ENCODE results near the gene ADD2.
"Not testable (repeated sequence)": the region's sequence is repeated elsewhere in the genome, so short reads cannot be mapped to it uniquely, and the experiment has no call there.

Gene ADD2

DNA sequence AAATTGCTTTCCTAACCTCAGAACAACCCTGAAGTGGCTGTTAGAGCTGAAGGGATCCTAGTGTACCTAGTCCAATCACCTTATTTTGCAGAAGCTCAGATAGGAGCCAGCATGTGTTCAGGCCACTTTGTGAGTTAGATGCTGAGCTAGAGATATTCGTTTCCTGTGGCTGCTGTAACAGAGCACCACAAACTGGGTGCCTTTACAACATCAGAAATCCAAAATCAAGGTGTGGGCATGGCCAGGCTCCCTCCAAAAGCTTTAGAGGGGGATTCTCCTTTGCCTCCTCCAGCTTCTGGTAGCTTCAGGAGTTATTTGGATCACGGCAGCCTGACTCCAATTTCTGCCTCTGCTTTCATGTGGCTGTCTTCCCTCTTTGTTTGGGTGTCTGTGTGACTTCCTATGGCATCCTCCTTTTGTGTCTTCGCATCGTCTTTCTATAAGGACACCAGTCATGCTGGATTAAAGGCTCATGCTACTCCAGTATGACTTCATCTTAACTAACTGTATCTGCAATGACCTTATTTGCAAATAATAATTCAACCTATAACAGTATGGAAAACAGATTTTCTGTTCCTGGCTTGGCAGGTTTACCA, 128.1 kb downstream of the ADD2 start:
- DNase-seq (ENCODE audit: low spot score), result no peak

DNA sequence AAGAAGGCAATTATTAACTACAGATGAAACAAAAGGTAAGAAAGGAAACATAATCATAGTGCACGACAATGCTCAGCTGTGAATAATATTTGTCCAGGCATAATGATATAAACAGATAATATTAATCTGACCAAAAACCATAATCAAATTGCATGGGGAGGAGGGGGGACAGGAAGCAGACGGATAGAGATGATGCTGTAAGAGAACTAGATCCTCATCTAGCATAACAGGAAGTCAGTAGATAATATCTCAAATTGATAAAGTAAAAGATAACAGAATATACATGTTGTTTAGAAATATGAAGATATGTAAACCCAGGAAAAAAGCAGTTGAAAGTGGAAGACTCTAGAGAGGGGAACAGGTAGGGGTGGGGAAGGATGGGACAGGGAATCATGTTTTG, 129.4 kb downstream of the ADD2 start:
- no peak for DNase-seq (ENCODE audit: low spot score)

DNA sequence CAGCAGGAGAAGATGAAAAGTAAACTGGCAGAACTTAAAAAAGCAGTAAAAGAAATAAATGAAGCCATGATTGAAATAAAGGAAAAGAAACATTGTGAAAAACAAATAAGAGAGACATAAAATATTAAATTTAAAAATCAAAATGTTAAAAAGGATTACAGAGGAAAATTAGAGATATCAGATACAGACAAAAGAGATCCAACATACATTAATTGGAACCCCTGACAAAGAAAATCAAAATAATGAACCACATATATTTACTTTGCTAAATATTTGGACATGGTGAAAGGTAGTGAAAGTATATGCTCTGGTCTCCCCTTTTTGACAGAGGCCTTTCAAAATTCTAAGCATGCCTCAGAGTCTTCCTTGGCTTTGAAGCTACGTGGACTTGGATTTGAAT, 134.5 kb downstream of the ADD2 start:
- DNase-seq (ENCODE audit: low spot score), result no peak

DNA sequence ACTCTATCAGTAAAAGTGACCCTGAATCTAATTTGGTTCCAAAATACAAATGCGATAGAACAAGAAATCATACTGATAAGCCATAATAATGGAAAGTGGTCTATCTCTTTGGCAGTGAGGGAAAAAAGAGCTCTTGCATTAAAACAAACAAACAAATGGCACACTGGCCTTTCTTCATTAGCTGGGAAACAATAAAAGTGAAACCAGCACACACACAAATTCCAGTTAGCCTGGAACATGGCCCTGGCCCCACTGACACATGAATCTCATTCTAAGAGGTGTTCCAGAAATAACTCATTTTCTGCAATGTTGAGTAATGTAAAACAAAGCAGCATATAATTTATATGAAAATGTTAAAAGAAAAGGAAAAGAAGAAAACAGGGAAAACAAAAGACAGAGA, 135.0 kb downstream of the ADD2 start:
- DNase-seq (ENCODE audit: low spot score), result no peak

DNA sequence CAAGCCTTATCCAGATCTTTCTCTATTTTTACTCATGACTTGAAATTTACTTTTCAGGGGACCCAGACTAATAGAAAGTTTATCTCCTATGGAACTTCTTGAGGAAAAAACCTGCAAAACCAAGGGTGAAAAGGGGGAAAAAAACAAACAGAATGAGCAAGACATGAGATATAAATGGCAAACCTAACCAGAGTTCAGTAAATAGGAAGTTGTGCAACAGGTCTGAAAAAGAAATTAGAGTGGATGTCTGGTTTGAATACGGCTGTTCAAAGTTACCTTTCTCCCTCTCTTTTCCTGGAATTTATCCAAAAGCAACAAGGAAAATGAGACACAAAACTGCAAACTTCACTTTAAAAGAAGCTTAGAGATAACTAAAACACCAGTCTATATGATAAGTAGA, 135.6 kb downstream of the ADD2 start:
- no peak for DNase-seq (ENCODE audit: low spot score)

DNA sequence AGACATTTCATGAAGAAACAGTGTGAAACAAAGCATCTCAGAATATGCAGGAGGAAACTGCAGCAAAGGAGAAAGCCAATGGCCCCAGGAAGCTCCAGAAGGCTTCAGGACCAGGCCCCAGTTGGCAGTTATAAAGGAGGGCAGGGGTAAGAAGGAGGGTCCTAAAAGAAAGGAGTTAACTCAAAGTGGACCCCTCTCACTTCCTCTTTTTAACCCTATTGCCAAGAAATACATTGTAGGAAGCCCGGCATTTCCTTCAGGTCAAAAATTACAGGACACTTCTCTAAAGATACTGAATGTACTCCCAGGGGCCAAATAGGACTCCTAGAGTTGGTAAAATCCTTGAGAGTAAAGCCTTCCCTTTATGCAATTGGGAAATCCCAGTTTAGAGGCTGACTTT, 137.2 kb downstream of the ADD2 start:
- DNase-seq (ENCODE audit: low spot score), result no peak

DNA sequence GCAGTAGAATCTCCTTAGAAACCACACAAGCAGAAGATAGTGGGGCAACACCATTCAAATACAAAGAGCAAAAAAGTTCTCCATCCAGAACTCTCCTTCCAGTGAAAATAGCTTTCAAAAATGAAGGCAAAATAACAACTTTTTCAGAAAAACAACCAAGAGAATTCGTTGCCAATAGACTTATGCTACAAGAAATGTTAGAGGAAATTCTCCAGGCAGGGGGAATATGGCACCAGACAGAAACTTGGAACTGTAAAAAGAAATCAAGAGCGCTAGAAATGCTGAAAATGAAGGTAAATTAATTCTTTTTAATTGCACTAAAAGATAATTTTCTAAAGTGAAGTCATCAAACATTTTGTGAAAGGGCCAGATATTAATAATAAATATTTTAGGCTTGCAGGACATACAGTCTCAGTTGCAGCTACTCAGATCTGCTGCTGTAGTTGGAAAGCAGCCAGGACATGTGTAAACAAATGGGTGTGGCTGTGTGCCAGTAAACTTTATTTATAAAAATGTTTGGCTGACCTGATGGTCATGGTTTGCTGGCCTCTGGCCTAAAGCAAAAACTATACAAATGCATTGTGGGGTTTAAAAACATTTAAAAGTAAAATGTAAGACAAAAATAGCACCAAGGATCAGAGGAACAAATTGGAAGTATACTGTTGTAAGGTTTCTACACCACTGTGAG, 140.6 kb downstream of the ADD2 start:
- no peak for DNase-seq (ENCODE audit: low spot score)

DNA sequence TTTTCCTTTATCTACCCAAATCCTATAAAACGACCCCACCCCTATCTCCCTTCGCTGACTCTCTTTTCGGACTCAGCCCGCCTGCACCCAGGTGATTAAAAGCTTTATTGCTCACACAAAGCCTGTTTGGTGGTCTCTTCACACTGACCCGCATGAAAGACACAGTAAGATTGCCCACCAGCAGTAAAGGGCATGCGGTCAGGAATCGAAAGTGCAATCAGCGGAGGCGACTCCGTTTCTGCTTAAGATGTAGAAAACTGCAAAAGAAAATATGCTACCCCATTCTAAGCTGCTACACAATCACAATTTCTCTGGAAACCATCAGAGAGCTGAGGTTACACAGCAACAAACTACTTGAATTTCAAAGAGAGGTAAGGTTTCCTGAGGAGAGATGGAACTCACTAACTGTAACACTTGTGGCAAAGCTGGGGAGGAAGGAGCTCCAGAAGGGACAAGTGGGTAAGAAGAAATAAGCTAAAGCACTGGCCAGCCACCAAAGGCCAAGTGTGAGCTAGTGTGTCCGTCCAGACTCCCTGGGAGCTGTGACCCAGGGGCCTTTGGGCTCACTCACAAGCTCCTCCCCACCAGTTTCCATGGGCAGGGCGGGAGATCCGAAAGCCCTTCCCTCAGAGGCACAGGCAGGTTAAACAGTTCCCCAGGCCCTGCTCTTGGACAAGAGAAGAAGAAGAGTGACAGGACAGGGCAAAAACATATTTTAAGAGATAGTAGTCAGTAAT, 141.6 kb downstream of the ADD2 start:
- no peak for DNase-seq (ENCODE audit: low spot score)

DNA sequence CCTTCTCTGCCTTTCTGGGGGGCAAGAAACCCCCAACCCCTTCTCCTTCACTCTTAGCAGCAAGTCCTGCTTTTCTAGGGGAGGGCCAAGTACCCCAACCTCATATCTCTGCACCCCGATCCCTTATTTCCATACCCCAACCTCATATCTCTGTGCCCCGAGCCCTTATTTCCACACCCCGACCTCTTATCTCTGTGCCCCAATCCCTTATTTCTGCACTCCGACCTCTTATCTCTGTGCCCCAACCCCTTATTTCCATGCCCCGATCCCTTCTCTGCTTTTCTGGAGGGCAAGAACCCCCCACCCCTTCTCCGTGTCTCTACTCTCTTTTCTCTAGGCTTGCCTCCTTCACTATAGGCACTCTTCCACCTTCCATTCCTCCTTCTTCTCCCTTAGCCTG, 146.5 kb downstream of the ADD2 start:
- not testable (repeated sequence) for DNase-seq (ENCODE audit: low spot score)

DNA sequence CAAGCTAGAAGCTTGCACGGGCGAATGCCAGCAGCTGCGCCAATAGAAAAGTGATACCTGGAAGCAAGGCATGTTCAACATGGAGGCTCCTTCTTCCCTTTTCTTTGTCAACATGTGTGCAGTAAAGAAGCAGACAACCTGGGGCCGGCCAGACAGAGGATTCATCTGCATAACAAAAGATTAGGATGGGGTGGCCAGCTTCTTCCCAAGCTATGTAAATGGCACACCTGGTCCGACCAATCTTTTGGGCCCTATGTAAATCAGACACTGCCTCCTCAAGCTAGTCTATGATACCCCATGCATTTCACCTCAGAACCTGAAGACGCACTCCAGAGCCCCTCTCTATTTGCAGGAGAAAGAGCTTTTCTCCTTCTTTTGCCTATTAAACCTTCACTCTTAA, 148.0 kb downstream of the ADD2 start:
- no peak for DNase-seq (ENCODE audit: low spot score)

DNA sequence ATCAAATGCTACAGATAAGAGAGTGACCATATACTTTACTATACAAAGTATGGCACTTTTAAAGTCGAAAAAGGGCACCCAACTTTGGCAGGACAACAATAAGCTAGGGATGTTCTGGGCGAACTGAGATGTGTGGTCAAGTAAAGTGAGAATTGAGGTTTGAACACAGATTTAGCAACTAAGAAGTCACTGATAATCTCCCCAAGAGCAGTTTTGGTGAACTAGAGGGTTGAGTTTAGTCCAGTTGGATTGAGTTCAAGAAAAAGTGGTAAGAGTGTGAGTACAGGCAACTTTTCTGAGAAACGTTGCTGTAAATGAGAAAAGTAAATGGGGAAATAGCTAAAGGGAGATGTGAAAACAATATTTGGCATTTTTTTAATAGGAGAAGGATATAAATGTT, 148.8 kb downstream of the ADD2 start:
- DNase-seq (ENCODE audit: low spot score), result no peak

DNA sequence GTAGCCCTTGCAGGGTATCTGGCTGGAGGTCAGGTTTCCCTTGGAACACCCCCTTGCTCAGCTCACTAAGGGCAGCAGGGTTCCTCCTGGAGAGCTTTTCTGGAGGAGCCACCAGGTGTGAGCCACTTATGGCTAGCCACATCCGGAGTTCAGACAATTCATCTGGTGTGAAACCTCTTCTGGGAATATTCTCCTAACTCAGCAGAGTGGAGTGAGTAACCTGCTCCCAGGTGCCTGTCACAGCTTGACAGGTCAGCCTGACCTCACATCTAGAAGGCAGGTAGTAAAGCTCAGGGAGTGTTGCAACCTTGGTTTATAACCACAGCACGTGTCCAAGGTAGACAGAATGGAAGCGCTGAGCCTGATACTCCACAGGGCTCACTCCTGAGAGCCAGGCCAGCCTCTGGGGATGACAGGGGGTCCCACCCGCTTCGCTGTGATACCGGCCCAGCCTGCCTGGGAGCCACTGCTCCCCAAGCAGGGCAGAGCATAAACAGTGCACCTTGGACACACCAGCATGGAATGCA, 151.8 kb downstream of the ADD2 start:
- no peak for DNase-seq (ENCODE audit: low spot score)

DNA sequence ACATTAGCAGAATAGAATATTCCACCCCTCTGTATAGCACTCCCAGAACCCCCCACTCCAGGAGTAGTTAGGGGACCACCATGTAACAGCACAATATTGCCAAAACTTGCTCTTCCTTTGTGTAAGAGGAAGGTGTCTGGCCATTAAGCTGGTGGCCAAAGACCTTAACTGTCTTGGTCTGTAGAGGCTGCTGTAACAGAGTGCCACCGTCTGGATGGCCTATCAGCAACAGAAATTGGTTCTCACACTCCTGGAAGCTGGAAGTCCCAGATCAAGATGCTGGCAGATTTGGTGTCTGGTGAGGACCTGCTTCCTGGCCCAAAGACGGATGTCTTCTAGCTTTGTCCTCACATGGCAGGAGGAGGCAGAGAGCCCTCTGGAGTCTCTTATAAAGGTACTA, 152.8 kb downstream of the ADD2 start:
- DNase-seq (ENCODE audit: low spot score), result peak; percentile 70

DNA sequence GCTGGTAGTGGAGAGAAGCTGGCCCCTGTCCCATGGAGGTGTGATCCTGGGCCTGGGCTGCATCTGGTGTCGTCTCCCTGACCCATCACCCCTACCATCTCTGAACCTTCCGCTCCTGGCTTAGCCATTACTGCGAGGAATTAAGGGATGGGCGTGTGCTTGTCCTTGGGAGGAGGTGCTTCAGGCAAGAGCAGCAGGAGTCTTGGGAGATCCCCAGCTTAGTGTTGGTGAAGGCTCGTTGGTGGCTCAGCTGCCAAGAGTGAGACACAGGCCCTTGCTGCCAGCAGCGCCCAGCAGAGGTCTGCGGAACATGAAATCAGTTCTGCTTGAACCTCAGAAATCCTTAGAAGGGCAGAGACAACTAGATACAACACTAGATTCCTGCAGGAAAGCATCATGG, 154.5 kb downstream of the ADD2 start:
- no peak for DNase-seq (ENCODE audit: low spot score)

DNA sequence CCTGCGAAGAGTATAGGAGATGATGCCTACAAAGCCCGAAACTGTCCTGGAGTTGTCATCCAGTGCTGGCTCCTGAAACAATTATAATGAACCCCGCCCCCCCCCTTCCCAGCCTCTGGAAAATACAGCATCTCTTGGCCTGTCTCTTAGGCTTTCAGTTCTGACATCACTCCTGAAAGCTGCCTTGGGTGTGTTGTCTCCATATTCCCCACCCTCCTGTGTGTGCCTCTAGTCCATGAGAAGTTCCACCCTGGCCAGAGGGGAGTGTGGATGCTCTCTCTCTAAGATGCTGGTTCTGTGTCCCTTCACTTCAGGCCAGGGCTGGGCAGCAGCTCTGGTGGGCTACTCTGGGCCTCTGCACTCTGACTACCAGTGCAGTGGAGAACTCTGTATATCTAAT, 155.4 kb downstream of the ADD2 start:
- DNase-seq (ENCODE audit: low spot score), result no peak

DNA sequence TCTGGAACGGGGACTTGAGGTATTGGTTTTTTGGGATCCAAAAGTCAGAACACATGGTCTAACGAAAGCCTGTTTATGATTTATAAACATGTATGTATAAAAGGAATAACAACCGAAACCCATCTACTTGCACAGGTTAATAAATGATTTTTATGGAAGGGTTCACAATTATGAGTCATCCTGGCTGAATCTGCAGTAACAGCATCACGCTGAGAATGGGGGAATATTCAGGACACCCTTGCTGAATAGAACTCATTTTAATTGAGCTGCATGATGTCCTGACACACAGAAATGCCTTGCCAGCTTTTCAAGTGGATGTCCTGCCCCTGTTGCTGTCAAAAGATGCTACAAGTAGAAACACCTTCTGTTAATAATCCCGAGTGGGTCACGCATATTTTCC, 159.6 kb downstream of the ADD2 start:
- no peak for DNase-seq (ENCODE audit: low spot score)

DNA sequence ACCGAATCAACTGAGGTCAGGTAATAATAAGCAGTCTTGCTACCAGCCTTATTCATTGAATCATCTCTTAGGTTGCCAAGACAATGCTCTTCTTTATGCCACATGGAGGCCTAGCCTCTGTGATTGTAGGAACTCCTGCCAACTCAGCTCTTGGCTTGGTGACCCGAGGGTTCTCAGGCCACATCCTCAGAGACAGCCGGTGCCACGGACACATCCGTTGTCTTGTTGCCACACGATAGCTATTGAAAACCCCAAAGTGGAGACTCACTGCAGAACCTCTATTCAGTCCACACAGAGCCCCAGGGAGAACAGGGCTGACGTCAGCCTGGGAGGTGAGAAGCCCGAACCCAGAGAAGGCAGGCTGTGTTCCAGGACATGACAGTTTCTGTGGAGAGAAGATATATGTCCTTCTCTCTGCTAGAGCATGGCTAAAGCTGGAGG, 160.9 kb downstream of the ADD2 start:
- DNase-seq (ENCODE audit: low spot score), result peak; percentile 58
